GM21717 (cell line): ENCODE measurements around the gene CREB3L2.
"Not testable (repeated sequence)": the region's sequence is repeated elsewhere in the genome, so short reads cannot be mapped to it uniquely, and the experiment has no call there.

Source experiments
- ATAC-seq: cut with Tn5 transposase; IDR thresholded peaks from one replicate; pipeline ENCODE4 v1.9.1; 2021; ENCODE audit warnings: mild to moderate bottlenecking, moderate library complexity; ENCODE audit not compliant: unreplicated experiment

CREB3L2 gene

DNA sequence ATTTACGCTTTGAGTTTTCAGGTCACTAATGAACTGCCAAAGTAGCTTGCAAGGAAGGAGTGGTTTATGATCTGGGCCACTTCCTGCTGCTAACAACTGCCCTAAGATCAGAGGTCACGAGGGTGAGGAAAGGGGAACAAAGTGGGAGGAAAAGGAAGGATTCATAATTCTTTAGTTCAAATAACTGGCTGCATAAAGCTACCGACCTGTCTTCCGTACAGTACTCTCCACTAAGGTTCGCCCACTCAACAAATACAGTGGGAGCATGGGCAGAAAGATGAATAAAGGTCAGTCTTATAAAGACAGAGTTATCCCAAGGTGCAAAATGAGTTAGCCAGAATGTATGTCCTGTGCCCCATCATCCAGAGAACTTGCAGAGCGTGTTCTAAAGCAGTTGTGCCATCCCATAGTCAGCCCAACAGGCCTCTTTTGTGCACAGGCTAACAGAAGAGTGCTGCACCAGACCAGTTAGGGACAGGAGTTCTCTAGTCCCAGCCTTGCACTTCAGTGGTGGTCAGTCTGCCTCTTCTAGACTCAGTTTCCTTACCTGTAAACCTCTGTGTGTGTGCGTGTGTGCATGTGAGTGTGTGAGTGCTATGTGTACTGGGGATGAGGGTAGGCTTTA, 65.9 kb downstream of the CREB3L2 start:
- no peak for ATAC-seq

DNA sequence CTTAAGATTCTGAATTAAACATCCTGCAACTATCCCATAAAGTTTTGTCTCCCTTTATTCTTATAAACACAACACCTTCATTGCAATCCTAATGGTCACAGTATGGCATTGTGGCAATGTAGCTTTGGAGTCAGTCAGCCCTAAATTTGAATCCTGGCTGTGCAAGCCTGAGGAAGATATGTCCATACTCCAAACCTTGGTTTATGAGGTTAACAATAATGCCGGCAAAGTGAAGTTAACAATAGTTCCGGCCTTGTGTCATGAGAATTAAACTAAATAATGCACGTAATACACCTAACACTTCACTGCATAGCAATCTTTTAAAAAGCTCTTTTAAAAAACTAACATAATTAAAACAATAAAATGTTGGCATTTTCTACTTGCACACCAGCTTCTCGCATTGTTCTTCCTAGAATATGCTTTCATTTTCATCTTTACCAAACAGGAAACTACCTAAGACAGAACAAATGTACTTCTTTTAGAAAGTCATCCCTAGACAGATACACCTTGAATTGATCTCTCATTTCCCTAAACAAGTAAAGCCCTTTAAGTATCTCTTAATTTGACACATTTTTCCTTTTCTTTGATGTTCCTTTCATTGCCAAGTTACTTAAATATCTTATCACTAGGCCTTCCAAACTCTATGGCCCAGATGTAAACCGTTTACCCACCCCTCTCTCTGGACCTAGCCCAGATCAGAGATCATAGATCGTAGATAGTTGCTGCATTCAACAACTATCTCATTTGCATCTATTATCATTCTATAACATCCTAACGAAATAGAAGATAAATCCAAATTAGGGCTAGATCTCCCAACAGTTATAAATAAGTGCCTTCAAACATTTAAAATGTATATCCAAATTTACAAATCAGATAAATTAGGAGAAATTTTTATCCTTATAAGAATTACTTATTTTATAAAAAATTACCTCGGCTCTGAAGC, 66.7 kb downstream of the CREB3L2 start:
- ATAC-seq: peak; percentile 90

DNA sequence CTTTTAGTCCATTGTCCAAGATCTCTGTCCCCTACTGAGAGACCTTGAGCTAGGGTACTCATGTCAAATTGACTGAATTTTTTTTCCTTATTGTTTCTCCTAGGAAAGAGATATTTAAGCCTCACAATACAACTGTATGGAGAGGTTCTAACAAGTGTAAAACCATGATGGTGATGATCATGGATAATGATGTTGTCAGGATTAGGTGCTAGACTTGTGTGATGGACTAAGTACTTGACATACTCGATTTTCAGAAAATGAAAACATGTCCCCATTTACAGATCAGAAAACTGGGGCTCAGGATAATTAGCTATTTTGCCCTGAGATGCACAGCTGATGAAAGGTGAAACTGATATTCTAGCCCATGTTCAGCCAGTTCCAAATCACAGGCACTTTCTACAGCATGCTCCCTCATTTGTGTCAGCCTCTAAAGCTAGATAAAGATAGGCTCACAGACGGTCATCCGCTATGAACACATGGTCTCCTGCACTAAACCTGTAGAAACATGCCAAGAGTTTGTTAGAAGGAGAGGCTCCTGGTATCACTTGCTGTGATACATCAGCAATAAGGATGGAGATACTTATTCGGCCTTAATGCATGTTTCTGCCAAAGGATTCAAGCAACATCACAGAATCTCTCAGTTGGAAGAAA, 67.6 kb downstream of the CREB3L2 start:
- no peak for ATAC-seq

DNA sequence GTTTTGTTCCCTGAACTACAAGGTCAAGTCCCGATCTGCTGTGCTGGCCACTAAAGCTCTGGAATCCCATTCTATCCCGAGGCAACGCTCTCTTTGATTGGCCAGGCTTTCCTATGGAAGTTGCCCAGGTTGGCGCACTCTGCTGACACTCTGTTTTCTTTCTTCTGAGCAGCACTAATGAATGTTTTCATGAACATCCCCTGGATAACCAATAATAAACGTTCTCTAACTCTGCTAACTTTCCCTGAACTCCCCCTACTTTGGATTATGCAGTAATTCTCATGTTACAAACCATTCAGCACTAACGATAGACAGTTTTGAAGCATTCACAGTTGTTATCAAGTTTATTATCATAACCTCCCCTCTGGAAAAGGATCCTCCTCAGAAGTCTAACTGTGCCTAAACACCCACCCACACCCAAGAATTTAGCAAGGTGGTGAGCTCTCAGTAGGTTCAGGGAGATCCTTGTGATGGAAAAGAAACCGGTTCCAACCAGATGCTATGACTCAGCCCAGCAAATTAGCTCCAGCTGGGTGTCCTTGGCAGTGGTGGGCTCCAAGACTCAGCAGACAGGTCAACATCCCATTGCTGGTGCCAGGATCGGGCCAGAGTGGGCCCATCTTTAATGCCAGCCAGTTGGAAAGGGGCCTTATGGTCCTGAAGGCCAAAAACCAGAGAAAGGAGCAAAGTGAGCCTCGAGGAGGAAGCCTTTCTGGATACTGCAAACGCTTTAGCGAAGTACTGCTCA, 68.4 kb downstream of the CREB3L2 start:
- no peak for ATAC-seq

DNA sequence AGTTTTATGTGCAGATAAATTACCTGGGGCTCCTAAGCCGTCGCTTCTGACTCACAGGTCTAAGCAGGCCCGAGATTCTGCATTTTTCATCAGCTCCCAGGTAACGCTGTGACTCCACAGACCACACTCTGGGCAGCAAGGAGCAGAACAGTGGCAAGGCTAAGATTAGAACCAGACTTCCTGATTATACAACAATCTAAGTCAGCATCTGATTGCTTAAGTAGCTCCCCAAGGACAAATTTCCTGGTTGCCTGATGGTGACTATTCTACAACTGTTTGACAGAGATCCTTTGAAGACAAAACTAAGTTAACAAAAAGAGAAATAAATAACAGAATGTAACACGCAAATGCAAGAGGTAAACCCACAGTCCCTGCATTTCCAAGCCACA, 69.0 kb downstream of the CREB3L2 start:
- ATAC-seq: no peak

DNA sequence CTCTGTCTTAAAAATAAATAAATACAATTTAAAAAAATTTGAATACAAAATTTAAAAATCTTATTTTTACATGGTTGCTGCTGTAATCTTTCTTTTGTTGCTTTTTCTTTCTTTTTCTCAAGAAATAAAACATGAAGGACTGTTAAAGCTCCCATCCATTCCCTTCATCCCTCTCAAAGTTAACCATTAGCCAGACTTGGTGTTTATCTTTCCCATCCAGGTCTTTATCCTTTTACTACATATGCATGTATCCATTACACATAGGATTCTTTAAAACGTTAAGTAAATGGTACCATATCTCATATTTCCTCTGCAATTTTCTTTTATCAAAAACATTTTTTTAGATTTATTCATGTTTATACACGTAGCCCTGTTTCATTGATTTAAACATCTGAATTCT, 70.1 kb downstream of the CREB3L2 start:
- no peak for ATAC-seq

DNA sequence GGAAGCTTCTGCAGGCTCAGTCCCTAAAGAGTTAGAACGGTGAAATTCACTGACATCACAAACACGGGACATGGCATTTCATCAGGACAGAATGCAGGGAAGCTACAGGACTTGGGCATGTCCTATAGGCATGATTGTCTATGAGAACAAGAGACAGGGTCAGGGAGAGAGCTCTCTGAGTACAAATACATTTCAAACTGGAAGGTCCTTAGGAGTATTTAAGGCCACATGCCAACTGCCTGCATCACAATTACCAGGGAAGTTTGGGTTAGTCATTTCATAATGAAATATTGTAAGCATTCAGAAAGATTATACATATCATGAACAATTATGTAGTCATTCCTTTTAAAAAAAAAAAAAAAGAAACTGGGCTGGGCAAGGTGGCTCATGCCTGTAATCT, 71.3 kb downstream of the CREB3L2 start:
- no peak for ATAC-seq

DNA sequence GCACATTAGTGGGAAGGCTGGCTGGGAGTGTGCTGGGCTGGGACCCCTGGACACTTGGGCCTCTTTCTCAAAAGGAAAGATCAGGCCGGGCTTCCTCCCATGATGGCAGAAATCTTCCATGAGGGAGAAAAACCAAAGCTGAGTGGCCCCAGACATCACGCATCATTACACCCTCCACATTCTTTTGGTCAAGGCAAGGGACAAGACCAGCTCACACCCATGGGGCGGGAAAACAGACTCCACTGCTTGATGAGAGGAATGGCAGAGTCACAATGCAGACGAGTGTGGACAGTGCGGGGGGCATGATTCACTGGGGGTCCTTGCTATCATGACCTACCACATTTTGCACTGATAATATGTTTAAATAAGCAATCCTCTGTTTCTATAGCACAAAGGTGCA, 73.3 kb downstream of the CREB3L2 start:
- ATAC-seq: no peak

DNA sequence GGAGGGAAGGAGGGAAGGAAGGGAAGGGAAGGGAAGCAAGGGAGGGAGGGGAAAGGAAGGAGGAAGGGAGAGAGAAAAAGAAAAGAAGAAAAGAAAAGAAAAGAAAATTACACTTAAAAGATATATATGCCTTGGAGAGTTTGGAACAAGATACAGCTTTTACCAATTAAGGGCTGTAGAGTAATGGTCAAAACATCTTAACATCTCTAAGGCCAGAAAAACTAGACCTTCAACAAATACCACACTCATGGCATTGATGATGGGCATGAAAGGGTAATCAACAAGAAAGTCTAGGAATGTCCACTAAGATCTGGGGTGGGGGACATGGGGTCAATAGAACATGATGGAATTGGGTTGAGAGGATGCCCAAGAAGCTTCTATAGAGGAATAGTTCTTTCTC, 74.5 kb downstream of the CREB3L2 start:
- no peak for ATAC-seq

DNA sequence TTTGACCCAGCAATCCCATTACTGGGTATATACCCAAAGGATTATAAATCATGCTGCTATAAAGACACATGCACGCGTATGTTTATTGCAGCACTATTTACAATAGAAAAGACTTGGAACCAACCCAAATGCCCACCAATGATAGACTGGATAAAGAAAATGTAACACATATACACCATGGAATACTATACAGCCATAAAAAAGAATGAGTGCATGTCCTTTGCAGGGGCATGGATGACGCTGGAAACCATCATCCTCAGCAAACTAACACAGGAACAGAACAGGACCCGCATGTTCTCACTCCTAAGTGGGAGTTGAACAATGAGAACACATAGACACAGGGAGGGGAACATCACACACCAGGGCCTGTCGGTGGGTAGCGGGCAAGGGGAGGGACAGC, 75.7 kb downstream of the CREB3L2 start:
- ATAC-seq: not testable (repeated sequence)

DNA sequence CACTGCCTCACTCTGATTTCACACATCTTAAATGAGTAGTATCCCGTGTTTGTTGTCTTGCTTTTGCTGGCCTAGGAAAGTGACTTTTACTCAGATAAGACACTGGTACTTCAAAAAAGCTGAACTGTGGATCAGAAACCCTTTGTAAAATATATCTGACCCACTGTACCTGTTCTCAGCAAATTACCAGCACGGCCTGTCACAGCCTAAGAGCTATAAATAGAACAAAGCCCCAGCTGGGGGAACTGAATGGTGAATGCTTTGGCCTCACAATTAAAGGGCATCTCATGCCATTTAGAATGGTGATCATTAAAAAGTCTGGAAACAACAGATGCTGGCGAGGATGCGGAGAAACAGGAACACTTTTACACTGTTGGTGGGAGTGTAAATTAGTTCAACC, 76.1 kb downstream of the CREB3L2 start:
- no peak for ATAC-seq

DNA sequence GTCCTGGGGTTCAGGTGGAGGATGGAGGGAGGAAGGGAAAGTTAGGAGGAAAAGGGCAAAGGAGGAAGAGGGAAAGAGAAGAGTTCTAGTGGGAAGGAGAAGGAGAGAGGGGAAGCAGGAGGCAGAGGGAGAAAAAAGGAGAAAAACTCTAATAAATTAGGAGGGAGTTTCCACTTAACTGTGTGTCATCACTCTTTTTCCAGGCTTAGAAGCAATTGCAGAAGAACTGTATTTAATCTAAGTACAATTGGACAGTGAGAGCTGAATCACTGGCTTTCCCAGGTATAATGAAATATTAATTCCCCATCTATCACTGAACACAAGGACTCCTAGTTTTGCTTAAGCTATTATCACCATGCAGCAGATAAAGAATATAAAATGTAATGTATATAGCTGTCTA, 76.8 kb downstream of the CREB3L2 start:
- ATAC-seq: no peak

DNA sequence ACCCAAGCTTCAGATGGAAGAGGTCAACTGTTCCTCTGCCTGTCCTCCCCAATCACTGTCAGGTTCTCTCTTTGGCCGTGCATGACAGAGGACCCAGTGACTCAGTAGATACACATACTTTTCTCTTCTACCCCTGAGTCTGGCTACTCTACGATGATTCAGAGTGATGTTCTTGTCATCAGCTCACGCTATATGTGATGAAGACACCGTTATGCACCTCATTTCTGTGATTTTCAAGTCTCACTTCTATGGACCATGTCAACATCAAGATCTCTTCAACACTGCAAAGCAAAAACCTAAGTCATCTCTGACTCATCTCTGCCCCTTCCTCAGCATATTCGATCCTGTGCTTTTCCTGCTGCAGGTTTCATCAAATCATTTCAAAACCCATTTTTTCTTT, 78.5 kb downstream of the CREB3L2 start:
- no peak for ATAC-seq

DNA sequence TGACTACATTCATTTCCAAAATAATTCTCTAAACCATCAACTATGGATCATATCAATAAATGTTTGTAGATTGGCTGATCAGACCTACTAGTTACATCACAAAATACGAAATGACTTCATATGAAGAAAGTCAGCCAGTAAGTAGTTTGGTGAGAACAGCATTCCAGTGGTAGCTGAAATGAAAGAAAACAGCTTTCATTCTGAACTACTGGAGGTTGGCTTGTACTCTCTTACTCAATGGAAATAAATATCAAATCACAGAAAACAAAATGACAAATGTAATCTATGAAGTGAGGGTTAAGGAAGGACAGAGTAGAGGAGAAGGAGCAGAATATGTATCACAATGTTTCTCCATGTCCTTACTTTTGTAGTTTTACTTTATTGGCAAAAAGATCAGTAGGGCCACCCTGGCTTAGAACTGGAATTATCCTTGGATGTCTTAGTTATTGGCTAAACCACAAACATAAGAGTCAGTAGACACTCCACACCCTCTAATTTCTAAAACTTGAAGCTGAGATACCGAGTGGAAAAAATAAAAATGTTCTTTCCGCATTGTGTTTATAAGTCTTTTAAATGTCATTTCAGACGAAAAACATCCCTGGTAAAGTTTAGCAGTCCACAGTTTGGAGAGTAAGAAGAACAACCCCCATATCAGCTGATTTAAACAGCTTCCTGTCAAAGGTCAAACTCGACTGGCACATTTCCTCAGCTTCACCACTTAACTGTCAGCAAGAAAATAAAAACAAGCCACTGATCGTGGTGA, 81.1 kb downstream of the CREB3L2 start:
- ATAC-seq: no peak

DNA sequence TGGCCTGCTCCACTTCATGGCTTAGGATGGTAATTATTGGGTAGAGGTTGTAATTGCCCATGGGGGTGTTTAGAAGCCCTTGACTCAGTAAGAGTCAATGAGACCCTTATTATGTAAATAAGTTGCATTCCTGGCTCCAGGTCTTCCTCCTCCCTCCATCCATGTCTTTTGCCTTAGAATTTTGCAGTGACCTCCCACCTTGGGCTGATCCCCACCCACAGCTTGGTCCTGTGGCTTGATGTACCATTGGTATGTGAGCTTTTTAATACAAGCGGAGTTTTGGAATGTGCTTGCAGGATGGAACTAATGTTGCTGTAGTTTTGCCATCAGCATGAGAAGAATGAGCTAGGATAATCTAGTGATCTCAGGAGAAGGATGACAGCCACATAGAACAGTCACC, 81.9 kb downstream of the CREB3L2 start:
- no peak for ATAC-seq

DNA sequence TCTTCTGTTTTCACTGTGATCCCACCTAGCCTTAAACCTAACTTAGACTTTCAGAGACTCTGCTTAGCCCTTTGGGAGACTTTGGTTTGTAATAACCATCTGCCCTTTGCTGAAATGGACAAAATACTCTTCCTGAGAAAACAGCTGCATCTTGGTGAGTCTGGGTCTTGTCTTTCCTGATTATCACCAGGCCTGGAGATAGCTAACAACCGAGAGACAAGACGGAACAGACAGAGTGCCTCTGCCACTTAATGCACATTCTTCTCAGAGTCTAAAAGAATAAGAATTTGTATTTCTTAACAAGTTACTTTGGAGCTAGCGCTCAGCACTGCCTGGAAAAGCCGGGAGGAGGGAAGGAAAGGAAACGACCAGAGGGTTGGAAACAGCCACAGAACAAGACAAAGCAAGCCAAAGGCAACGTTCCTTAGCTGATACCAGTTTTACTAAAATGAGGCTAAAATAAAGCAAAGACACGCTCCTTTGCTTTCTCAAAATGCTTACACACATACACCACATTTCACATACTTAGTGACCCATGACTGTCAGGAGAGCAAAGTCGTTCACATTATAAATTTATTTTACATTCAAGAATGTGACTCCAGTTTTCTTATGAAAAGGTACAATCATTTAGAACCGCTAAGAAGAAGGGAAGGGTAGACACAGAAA, 84.8 kb downstream of the CREB3L2 start:
- no peak for ATAC-seq

DNA sequence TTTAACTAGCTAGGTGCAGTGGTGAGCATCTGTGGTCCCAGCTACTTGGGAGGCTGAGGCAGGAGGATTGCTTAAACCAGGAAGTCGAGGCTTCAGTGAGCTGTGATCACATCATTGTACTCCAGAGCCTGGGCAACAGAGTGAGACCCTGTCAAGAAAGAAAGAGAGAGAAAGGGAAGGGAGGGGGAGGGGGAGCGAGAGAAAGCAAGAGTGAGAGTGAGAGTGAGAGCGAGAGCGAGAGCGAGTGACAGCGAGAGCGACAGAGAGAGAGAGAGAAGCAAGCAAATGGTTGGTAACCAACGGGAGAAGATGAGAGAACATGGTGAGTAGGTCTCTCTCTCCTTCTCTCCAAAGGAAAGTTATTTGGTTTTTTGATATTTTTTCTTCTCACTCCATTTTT, 85.3 kb downstream of the CREB3L2 start:
- ATAC-seq: no peak

DNA sequence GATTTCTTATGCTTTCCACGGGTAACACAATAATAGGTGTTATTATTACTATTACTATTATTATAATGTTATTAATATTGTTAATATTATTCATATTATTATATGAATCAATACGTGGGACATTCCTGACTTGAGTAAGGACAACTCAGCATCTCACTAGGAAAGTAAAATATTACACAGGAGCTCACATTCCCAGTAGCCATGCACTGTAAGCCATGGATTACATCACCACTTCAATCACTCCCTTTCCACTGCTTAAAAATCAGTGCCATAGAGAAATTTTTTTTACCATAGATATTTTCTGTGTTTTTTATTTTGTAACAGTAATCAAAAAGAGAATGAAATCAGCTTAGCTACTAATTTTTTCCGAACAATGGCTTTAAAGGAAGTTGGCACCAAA, 86.6 kb downstream of the CREB3L2 start:
- ATAC-seq: no peak

DNA sequence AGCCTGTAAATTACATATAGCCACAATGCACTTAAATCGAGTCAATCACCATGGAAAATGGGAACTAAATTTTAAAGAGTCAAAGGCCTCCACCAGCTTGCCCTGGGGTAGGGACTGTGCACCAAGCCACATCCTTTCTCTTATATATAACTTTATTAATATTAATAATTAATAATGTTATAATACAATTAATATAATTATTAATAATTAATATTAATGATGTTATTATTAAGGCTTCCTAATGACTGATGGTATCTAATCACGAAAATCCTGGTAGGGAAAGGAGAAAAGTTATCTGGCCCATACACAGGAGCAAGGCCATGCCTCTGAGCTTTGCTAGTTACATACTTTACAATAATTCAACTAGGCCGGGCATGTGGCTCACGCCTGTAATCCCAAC, 87.9 kb downstream of the CREB3L2 start:
- ATAC-seq: no peak

DNA sequence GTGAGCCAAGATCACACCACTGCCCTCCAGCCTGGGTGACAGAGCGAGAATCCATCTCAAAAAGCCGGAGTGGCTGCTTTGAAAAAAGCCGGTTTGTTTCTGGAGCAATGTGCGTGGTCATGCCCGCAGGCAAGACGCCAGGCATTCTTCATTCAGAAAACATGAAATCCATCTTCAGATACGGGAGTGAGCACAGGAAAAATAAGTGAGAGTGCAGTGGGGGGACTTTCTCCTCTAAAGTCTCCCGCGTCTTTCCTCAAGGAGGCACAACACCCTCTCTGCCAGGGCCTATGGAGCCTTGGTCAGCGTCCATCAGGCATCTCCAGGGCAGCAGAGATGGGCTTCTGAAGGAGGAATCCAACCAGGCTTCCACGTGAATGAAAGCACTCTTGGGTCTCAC, 92.8 kb downstream of the CREB3L2 start:
- ATAC-seq: no peak
